Activated naive CD4-positive, alpha-beta T cell treated with anti-CD3 and anti-CD28 coated beads, Interleukin-2, amount 50 U/mL, for 72 hours (primary cell): Measurements from ENCODE around the gene PBX4. TPM values are rescaled to one million over a fixed set of nuclear protein-coding genes. Genes with fewer than 3 reads are reported as not detected.

Experiments
- ATAC-seq, 2 donors: fragments of 150-1000 bp; cut with Tn5 transposase; 2 replicates each; pipeline ENCODE4 v1.10.0; 2021; ENCODE audit warnings: mild to moderate bottlenecking in 2 of 2, moderate library complexity in 2 of 2
- DNase-seq, 2 donors: peaks; one replicate each; pipeline ENCODE4 v3.0.0; 2021 to 2022; ENCODE audit warnings: low spot score in 2 of 2
- H3K27ac Mint-ChIP-seq, 2 donors: one replicate each; pipeline ENCODE4 v1.8.0; 2022; ENCODE audit warnings: mild to moderate bottlenecking in 2 of 2, mixed read lengths in 2 of 2
- H3K36me3 Mint-ChIP-seq, 2 donors: one replicate each; pipeline ENCODE4 v1.8.0; 2022; ENCODE audit warnings: mixed read lengths in 2 of 2
- H3K9me3 Mint-ChIP-seq, 2 donors: one replicate each; pipeline ENCODE4 v1.8.0; 2022; ENCODE audit warnings: mixed read lengths in 2 of 2
- total RNA-seq, 2 donors: library from RNA; stranded (reverse); gene quantifications; one replicate each; pipeline ENCODE4 v1.2.3, GENCODE V29; 2022

Gene PBX4
- total RNA-seq, 2 donors from 2014 or later: 27.6 to 37.3 TPM

DNA sequence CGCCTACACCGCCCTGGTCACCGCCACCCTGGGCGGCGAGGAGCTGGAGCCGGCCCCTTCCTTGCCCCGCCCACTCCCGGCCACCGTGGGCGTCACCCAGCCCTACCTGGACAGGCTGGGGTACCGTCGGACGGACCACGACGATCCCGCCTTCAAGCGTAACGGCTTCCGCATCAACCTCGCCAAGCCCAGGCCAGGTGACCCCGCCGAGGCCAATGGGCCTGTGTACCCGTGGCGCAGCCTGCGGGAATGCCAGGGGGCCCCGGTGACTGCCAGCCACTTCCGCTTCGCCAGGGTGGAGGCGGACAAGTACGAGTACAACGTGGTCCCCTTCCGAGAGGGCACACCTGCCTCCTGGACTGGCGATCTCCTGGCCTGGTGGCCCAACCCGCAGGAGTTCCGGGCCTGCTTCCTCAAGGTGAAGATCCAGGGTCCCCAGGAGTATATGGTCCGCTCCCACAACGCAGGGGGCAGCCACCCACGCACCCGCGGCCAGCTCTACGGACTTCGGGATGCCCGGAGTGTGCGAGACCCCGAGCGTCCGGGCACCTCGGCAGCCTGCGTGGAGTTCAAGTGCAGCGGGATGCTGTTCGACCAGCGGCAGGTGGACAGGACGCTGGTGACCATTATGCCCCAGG, 73.4 kb downstream of the PBX4 start:
- H3K27ac Mint-ChIP-seq: no peak overlapping the region
- H3K36me3 Mint-ChIP-seq: no peaks in the 10 kb centered on the region
- no peak for DNase-seq
- no peaks in the 10 kb centered on the region for H3K9me3 Mint-ChIP-seq
- no peak for ATAC-seq

DNA sequence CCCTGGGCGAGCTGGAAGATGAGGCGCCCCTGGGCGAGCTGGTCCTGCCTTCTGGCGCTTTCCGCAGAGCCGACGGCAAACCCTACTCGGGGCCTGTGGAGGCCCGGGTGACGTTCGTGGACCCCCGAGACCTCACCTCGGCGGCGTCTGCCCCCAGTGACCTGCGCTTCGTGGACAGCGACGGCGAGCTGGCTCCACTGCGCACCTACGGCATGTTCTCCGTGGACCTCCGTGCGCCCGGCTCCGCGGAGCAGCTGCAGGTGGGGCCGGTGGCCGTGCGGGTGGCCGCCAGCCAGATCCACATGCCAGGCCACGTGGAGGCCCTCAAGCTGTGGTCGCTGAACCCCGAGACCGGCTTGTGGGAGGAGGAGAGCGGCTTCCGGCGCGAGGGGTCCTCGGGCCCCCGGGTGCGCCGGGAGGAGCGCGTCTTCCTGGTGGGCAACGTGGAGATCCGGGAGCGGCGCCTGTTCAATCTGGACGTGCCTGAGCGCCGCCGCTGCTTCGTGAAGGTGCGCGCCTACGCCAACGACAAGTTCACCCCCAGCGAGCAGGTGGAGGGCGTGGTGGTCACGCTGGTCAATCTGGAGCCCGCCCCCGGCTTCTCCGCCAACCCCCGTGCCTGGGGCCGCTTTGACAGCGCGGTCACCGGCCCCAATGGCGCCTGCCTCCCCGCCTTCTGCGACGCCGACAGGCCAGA, 74.1 kb downstream of the PBX4 start:
- H3K27ac Mint-ChIP-seq: no peak overlapping the region

GRCh38 chr19:19543640-19544039, 74.8 kb downstream of the PBX4 start:
- no peaks in the 10 kb centered on the region for H3K36me3 Mint-ChIP-seq
- no peak overlapping the region for H3K27ac Mint-ChIP-seq
- H3K9me3 Mint-ChIP-seq: no peaks in the 10 kb centered on the region
- ATAC-seq (no peak), DNase-seq (no peak)

More for the DNA sequence above, 74.1 kb downstream of the PBX4 start:
- ATAC-seq (no peak), DNase-seq (no peak)
- no peaks in the 10 kb centered on the region for H3K36me3 Mint-ChIP-seq
- no peaks in the 10 kb centered on the region for H3K9me3 Mint-ChIP-seq

GRCh38 chr19:19543101-19543500, 75.4 kb downstream of the PBX4 start:
- Mint-ChIP-seq H3K9me3 (no peaks in the 10 kb centered on the region), H3K27ac (no peak overlapping the region)
- no peak for ATAC-seq

GRCh38 chr19:19542507-19542906, 76.0 kb downstream of the PBX4 start:
- Mint-ChIP-seq H3K27ac (no peak overlapping the region), H3K36me3 (no peaks in the 10 kb centered on the region), H3K9me3 (no peaks in the 10 kb centered on the region)
- ATAC-seq: no peak
- no peak for DNase-seq

More at GRCh38 chr19:19543101-19543500, 75.4 kb downstream of the PBX4 start:
- no peak for DNase-seq
- no peaks in the 10 kb centered on the region for H3K36me3 Mint-ChIP-seq

GRCh38 chr19:19541616-19542015, 76.9 kb downstream of the PBX4 start:
- DNase-seq (no peak), ATAC-seq (no peak)
- H3K9me3 Mint-ChIP-seq: no peaks in the 10 kb centered on the region
- no peaks in the 10 kb centered on the region for H3K36me3 Mint-ChIP-seq
- no peak overlapping the region for H3K27ac Mint-ChIP-seq

- DNase-seq (peak in 1 of 2 donors; percentile 86), ATAC-seq (peak; percentile 83 to 90)
- Mint-ChIP-seq H3K9me3 (no peaks in the 10 kb centered on the region), H3K36me3 (no peaks in the 10 kb centered on the region), H3K27ac (no peak overlapping the region)
These were observed 77.6 kb downstream of the PBX4 start for GRCh38 chr19:19540715-19541515.

DNA sequence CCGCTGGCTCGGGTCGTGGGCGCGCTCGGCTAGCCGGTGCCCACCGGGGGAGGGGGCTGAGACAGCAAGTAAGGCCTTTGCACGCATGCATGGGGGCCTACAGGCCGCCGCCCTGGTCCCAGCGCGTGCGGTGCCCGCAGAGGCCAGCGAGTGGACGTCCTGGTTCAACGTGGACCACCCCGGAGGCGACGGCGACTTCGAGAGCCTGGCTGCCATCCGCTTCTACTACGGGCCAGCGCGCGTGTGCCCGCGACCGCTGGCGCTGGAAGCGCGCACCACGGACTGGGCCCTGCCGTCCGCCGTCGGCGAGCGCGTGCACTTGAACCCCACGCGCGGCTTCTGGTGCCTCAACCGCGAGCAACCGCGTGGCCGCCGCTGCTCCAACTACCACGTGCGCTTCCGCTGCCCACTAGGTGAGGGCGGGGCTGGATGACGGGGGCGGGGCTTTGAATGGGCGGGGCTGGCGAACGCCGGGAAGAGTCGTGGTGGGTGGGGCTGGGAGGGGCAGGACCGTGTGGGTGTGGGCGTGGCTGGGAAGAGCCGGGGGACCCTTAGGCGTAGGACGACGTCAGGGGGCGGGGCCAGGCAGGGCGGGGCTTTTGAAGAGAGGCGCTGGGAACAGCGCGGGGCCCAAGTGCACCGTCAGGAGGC, 78.3 kb downstream of the PBX4 start:
- no peaks in the 10 kb centered on the region for H3K9me3 Mint-ChIP-seq
- H3K36me3 Mint-ChIP-seq: no peaks in the 10 kb centered on the region
- no peak overlapping the region for H3K27ac Mint-ChIP-seq

GRCh38 chr19:19539698-19540063, 78.8 kb downstream of the PBX4 start:
- Mint-ChIP-seq H3K36me3 (no peaks in the 10 kb centered on the region), H3K27ac (no peak overlapping the region), H3K9me3 (no peaks in the 10 kb centered on the region)
- ATAC-seq (no peak), DNase-seq (no peak)

More for the DNA sequence above, 78.3 kb downstream of the PBX4 start:
- ATAC-seq (peak; percentile 10 to 50), DNase-seq (peak in 1 of 2 donors; percentile 66)

DNA sequence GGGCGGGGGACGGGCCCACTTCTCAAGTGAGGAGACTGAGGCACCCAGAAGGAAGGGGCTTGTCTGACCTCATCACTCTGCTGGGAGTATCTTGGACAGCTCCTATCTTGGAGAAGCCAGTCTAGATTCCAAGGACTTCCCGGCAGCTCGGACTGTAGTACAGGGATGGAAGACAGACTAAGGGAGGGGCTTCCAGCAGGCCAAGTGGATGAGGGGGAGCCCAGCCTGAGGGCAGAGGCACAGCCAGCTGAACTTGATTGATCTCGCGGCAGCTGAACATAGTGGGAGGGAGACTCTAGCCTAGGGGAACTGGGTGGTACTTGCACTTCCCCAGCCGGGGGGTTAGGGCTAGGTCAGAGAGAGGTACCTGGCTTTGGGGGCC, 79.7 kb downstream of the PBX4 start:
- DNase-seq (no peak), ATAC-seq (no peak)
- Mint-ChIP-seq H3K36me3 (no peaks in the 10 kb centered on the region), H3K9me3 (no peaks in the 10 kb centered on the region), H3K27ac (peak overlapping the region in 1 of 2 donors; percentile 16)

GRCh38 chr19:19538061-19538784, 80.3 kb downstream of the PBX4 start, which contains the start of gene CILP2:
Gene CILP2, plus strand, starts transcription at chr19:19538265. Its CDS starts 85 bp downstream, at chr19:19538350.
- DNase-seq (no peak), ATAC-seq (no peak)
- no peaks in the 10 kb centered on the region for H3K36me3 Mint-ChIP-seq
- no peaks in the 10 kb centered on the region for H3K9me3 Mint-ChIP-seq
- peak within 1 kb of the TSS in 1 of 2 donors; percentile 16 for H3K27ac Mint-ChIP-seq

- no peak for ATAC-seq
- Mint-ChIP-seq H3K36me3 (no peaks in the 10 kb centered on the region), H3K27ac (peak overlapping the region in 1 of 2 donors; percentile 70), H3K9me3 (no peaks in the 10 kb centered on the region)
- no peak for DNase-seq
These were observed 81.1 kb downstream of the PBX4 start for GRCh38 chr19:19537075-19538048.

DNA sequence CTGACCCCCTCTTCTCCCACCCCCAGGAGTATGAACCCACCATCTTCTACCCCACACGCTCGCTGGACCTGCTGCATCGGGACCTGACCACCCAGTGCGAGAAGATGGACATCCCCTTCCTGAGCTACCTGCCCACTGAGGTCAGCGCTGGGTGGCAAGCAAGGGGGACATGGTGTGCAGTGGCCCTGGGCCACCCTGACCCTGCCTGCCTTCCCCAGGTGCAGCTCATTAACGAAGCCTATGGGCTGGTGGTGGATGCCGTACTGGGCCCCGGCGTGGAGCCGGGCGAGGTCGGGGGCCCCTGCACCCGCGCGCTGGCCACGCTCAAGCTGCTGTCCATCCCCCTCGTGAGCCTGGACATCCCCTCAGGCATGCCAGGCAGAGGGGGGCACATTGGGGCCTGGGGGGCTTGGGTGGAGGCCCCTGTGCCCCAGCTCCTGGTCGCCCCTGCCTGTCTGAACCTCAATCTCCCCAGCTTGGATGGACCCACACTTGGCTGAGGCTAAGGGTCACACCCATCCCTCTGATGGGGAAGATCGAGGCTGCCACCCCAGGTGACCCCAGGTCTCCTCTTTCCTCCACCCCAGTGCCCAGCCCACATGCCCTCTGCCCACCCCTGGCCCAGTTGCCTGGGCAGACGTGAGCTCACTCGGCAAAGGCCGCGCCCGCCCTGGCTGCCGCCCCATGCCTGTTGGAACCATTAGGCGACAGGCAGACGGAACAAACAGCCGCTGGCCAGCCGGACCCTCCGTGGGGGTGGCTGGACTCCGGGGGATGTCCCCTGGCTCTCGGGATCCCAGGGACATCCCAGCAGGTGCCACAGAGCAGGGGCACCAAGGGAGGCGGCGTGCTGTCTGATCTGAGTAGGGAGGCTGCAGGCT, 82.9 kb downstream of the PBX4 start:
- Mint-ChIP-seq H3K36me3 (no peaks in the 10 kb centered on the region), H3K27ac (no peak overlapping the region), H3K9me3 (no peaks in the 10 kb centered on the region)
- ATAC-seq (no peak), DNase-seq (no peak)

DNA sequence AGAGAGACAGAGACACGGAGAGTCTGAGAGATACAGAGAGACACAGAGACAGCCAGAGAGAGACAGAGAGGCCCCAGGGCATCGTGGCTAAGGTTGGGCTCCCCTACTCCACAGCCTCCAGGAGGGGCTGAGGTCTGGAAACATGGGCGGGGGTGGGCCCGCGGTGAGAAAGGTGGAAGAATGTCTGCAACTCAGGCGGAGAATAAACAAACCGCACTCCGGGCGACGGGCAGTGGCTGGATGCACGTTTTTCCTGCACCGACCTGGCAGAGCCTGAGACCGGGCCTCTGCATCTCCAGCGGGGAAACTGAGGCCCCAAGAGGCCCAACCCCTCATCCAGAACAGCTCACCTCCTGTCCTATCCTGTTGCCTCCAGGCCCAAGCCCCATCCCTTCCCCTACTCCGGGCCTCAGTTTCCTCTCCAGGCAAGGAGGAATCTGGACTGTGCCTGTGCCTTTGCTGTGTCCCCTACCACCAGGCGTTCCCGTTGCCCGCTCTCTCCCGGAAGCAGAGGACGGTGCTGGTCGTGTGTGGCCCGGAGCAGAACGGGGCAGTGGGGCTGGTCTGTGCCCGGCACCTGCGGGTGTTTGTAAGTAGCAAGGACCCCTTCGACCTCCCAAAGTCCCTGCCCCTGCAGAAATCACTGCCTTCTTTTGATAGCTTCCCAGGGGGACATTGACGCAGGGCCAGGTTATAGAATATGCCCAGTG, 83.8 kb downstream of the PBX4 start:
- H3K9me3 Mint-ChIP-seq: no peaks in the 10 kb centered on the region
- no peaks in the 10 kb centered on the region for H3K36me3 Mint-ChIP-seq
- DNase-seq (no peak), ATAC-seq (no peak)
- peak overlapping the region in 1 of 2 donors; percentile 8 for H3K27ac Mint-ChIP-seq
